SU-DHL-6 (cell line): ENCODE results near the gene ALKBH5.

Source experiments
- H2AFZ ChIP-seq: fragments of 200-600 bp; sonication (generic); 2 replicates; pipeline ENCODE4 v1.6.1; 2014; ENCODE audit warnings: low read depth, mild to moderate bottlenecking, moderate library complexity, mixed read lengths, antibody characterized with exemption, low read length; ENCODE audit not compliant: severe bottlenecking
- H3F3A ChIP-seq: fragments of 200-600 bp; shearing (Covaris generic); 2 replicates; pipeline ENCODE4 v1.6.0; 2016; ENCODE audit warnings: antibody characterized with exemption, mild to moderate bottlenecking; ENCODE audit not compliant: insufficient read depth
- H3K27ac ChIP-seq: fragments of 200-600 bp; sonication (generic); 2 replicates; pipeline ENCODE4 v1.5.1; 2016; ENCODE audit warnings: low read depth, mild to moderate bottlenecking, low read length, moderate library complexity, mixed read lengths
- H3K27me3 ChIP-seq: fragments of 200-600 bp; sonication (generic), shearing (Covaris generic); 2 replicates; pipeline ENCODE4 v1.6.0; 2014; ENCODE audit warnings: mild to moderate bottlenecking, low read length
- H3K36me3 ChIP-seq: fragments of 200-600 bp; sonication (generic); 2 replicates; pipeline ENCODE4 v1.6.1; 2014; ENCODE audit warnings: mild to moderate bottlenecking, low read length, mixed read lengths
- H3K4me2 ChIP-seq: fragments of 300-600, 200-600 bp; shearing (Covaris generic), sonication (generic); 2 replicates; pipeline ENCODE4 v1.6.0; 2014; ENCODE audit warnings: low read length, low read depth, mild to moderate bottlenecking; ENCODE audit not compliant: poor library complexity, severe bottlenecking
- H3K4me3 ChIP-seq: fragments of 200-600 bp; sonication (generic); 2 replicates; pipeline ENCODE4 v1.5.1; 2014; ENCODE audit warnings: antibody characterized with exemption, low read length, mild to moderate bottlenecking, mixed read lengths; ENCODE audit not compliant: insufficient read depth, poor library complexity, severe bottlenecking
- H3K79me2 ChIP-seq: fragments of 200-600 bp; sonication (generic); 2 replicates; pipeline ENCODE4 v1.6.1; 2014; ENCODE audit warnings: mild to moderate bottlenecking, low read length, moderate library complexity; ENCODE audit not compliant: insufficient read depth
- H3K9ac ChIP-seq: fragments of 200-600 bp; sonication (generic); 2 replicates; pipeline ENCODE4 v1.7.0; 2014; ENCODE audit warnings: mild to moderate bottlenecking, low read length
- H3K9me2 ChIP-seq: fragments of 200-600 bp; sonication (generic); replicated peaks from 2 replicates; pipeline ENCODE4 v1.6.1; 2014; ENCODE audit warnings: low read length; ENCODE audit not compliant: insufficient read depth
- H3K9me3 ChIP-seq: fragments of 200-600 bp; sonication (generic); 2 replicates; pipeline ENCODE4 v1.6.1; 2014; ENCODE audit warnings: low read length, mixed read lengths; ENCODE audit not compliant: insufficient read depth
- H4K20me1 ChIP-seq: fragments of 200-600 bp; sonication (generic); 2 replicates; pipeline ENCODE4 v1.6.1; 2014; ENCODE audit warnings: low read depth, mild to moderate bottlenecking, antibody characterized with exemption, low read length, moderate library complexity, mixed read lengths
- CTCF ChIP-seq: fragments of 200-600 bp; sonication (generic); IDR thresholded peaks from one replicate; pipeline ENCODE4 v1.5.1; 2017; ENCODE audit warnings: antibody characterized with exemption, mild to moderate bottlenecking, low read length, moderate library complexity; ENCODE audit not compliant: insufficient read depth, poor library complexity, severe bottlenecking
- EZH2phosphoT487 ChIP-seq: fragments of 200-600 bp; sonication (generic), shearing (Covaris generic); conservative IDR thresholded peaks from 2 replicates; pipeline ENCODE4 v1.6.1; 2018; ENCODE audit warnings: mild to moderate bottlenecking, antibody characterized with exemption, low read length, moderate library complexity, mixed read lengths

Gene ALKBH5

DNA sequence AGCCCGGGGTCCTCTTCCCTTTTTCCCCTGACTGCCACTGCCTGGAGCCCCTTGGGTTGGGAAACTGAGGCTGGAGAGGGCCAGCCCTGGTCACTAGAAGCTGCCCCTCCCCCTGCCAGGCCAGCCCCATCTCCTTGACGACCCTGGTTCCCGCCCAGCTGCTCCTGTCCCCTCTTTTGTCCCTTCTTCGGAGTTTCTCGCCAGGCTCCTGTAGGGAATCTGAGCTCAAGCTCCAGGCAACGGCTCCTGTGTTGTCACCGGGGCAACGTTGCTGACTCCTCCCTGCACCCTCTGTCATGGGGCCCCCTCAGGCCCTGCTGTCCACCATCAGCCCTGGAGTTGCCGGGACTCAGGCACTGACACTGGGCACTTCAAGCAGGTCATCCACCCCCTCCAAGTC lies 47.5 kb downstream of the ALKBH5 start:
- Histone ChIP-seq H3F3A (no peaks in the 10 kb centered on the region), H3K9me3 (no peaks in the 10 kb centered on the region), H3K4me2 (no peak overlapping the region), H2AFZ (no peak overlapping the region), H3K9me2 (no peaks in the 10 kb centered on the region), H3K36me3 (no peaks in the 10 kb centered on the region), H3K9ac (no peak overlapping the region), H3K27ac (no peak overlapping the region), H3K79me2 (no peaks in the 10 kb centered on the region), H4K20me1 (no peaks in the 10 kb centered on the region), H3K4me3 (no peak overlapping the region), H3K27me3 (no peaks in the 10 kb centered on the region)
- TF ChIP-seq CTCF, result no peak
- TF ChIP-seq EZH2phosphoT487, result no peak

- H3K27ac ChIP-seq, result no peak overlapping the region
Observed at GRCh38 chr17:18233803-18234518, 50.3 kb downstream of the ALKBH5 start.

DNA sequence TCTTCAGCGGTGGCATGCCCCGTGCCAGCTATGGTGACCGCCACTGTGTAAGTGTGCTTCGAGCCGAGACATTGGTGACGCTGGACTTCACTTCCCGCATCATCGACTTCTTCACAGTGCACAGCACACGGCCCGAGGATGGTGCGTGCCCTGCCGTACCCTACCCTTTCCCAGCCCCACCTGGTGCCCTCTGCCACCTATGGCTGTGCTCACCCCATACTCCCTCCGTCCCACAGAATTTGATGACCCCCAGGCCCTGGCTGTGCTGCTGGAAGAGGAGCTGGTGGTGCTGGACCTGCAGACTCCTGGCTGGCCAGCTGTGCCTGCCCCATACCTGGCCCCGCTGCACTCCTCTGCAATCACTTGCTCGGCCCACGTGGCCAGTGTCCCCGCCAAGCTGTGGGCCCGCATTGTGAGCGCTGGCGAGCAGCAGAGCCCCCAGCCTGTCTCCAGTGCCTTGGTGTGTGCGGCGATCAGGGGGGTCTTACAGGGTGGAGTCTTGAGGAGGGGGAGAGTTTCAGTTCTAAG lies 51.3 kb downstream of the ALKBH5 start:
- Histone ChIP-seq H4K20me1 (no peaks in the 10 kb centered on the region), H3K9me3 (no peaks in the 10 kb centered on the region), H3K4me2 (no peak overlapping the region), H3K79me2 (no peaks in the 10 kb centered on the region), H2AFZ (no peak overlapping the region), H3K9ac (no peak overlapping the region), H3K27me3 (no peaks in the 10 kb centered on the region), H3K36me3 (no peaks in the 10 kb centered on the region), H3F3A (no peaks in the 10 kb centered on the region), H3K4me3 (no peak overlapping the region), H3K9me2 (no peaks in the 10 kb centered on the region), H3K27ac (no peak overlapping the region)
- TF ChIP-seq CTCF, result no peak
- no peak for TF ChIP-seq EZH2phosphoT487

More at GRCh38 chr17:18233803-18234518, 50.3 kb downstream of the ALKBH5 start:
- Histone ChIP-seq H3K9me2 (no peaks in the 10 kb centered on the region), H3K4me3 (no peak overlapping the region), H3K9me3 (no peaks in the 10 kb centered on the region), H3K79me2 (no peaks in the 10 kb centered on the region), H3K4me2 (no peak overlapping the region), H3K9ac (no peak overlapping the region), H3F3A (no peaks in the 10 kb centered on the region), H4K20me1 (no peaks in the 10 kb centered on the region), H3K27me3 (no peaks in the 10 kb centered on the region), H3K36me3 (no peaks in the 10 kb centered on the region), H2AFZ (no peak overlapping the region)
- TF ChIP-seq EZH2phosphoT487 (no peak), CTCF (no peak)
